Measurements from ENCODE around the gene ZACN. TPM values are rescaled to one million over a fixed set of nuclear protein-coding genes. Genes with fewer than 3 reads are reported as not detected.
"Not testable (repeated sequence)": the region's sequence is repeated elsewhere in the genome, so short reads cannot be mapped to it uniquely, and the experiment has no call there.

ZACN gene
- total RNA-seq, 1 donor: not detected

DNA sequence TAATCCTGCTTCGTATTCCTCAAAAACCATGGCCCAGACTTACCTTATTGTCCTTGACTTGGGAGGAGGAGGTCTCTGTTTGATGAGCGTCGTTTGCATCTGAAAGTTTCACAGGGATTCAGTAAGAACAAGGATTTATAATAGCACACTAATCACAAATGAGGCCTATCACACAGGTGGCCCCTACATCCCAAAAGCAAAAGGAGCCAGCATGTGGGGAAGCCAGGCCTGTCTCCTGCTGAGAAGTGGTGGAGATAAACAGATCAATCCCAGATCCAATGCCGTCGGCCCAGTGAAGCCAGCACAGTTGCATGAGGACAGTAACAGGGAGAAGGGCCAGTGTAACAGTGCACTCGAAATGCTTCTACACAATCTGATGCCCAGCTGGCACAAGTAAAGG is 38.6 kb upstream of the ZACN start:
- H3K36me3 ChIP-seq (ENCODE audit: insufficient read depth, low read length): peaks cover 67% of the 10 kb centered on the region
- no peaks in the 10 kb centered on the region for H3K9me3 ChIP-seq (ENCODE audit: low read depth, low read length)
- H4K20me1 ChIP-seq (ENCODE audit: insufficient read depth, low read length): peaks cover 9% of the 10 kb centered on the region
- H3K27me3 ChIP-seq (ENCODE audit: insufficient read depth, low read length): no peaks in the 10 kb centered on the region
- no peak overlapping the region for H3K4me3 ChIP-seq (ENCODE audit: insufficient read depth, low read length)
- TF ChIP-seq CTCF (IDR thresholded peaks at IDR 0.05; ENCODE audit: extremely low read depth, low read depth, low read length): no peak
- H2AFZ ChIP-seq (ENCODE audit: low read length): no peak overlapping the region
- DNase-seq (ENCODE audit: insufficient read length, low spot score, missing footprints): no peak
- H3K4me2 ChIP-seq (ENCODE audit: insufficient read depth, low read length): no peak overlapping the region
- H3K27ac ChIP-seq (ENCODE audit: low read depth, low read length): no peak overlapping the region
- no peaks in the 10 kb centered on the region for H3K4me1 ChIP-seq (ENCODE audit: insufficient read depth, low read length)
- H3K79me2 ChIP-seq (ENCODE audit: insufficient read depth, low read length): no peaks in the 10 kb centered on the region

DNA sequence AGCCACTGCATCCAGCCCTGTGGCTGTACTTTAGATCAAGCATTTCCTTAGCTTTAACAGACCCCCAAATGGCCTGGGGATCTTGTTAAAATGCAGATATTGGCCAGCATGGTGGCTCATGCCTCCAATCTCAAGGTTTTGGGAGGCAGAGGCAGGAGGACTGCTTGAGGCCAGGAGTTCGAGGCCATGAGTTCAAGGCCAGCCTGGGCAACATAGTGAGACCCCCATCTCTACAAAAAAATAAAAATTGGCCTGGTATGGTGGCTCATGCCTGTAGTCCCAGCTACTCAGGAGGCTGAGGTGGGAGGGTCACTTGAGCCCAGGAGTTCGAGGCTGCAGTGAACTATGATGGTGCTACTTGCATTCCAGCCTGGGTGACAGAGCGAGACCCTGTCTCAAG is 36.1 kb upstream of the ZACN start:
- peaks cover 14% of the 10 kb centered on the region for H4K20me1 ChIP-seq (ENCODE audit: insufficient read depth, low read length)
- H3K9me3 ChIP-seq (ENCODE audit: low read depth, low read length); H3K79me2 ChIP-seq (ENCODE audit: insufficient read depth, low read length); H3K4me1 ChIP-seq (ENCODE audit: insufficient read depth, low read length); H3K4me3 ChIP-seq (ENCODE audit: insufficient read depth, low read length); H3K4me2 ChIP-seq (ENCODE audit: insufficient read depth, low read length); DNase-seq (ENCODE audit: insufficient read length, low spot score, missing footprints); H2AFZ ChIP-seq (ENCODE audit: low read length); H3K27ac ChIP-seq (ENCODE audit: low read depth, low read length); H3K27me3 ChIP-seq (ENCODE audit: insufficient read depth, low read length): not testable (repeated sequence)
- H3K36me3 ChIP-seq (ENCODE audit: insufficient read depth, low read length): peaks cover 90% of the 10 kb centered on the region

DNA sequence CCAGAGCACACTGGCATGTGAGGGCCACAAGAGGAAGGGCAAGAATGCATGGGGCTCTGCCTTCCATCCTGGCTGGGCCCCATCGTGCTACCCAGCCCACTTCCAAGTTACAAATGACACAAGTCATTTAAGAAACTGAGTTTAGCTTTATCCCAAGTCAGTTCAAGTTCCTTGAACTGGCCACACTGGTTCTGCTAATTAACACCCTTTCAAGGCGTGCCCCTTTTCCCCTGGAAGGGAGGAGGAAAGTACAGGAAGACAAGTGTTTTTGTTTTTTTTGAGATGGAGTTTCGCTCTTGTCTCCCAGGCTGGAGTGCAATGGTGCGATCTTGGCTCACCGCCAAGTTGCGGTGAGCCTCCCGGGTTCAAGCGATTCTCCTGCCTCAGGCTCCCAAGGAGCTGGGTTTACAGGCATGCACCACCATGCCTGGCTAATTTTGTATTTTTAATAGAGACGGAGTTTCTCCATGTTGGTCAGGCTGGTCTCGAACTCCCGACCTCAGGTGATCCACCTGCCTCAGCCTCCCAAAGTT is 34.4 kb upstream of the ZACN start:
- H3K36me3 ChIP-seq (ENCODE audit: insufficient read depth, low read length): peaks cover 93% of the 10 kb centered on the region
- not testable (repeated sequence) for H3K27me3 ChIP-seq (ENCODE audit: insufficient read depth, low read length)

GRCh38 chr17:76046064-76046463 is 32.9 kb upstream of the ZACN start:
- no peak overlapping the region for H3K4me3 ChIP-seq (ENCODE audit: insufficient read depth, low read length)
- DNase-seq (ENCODE audit: insufficient read length, low spot score, missing footprints): no peak
- no peak overlapping the region for H3K4me2 ChIP-seq (ENCODE audit: insufficient read depth, low read length)
- H3K79me2 ChIP-seq (ENCODE audit: insufficient read depth, low read length): peaks cover 13% of the 10 kb centered on the region
- H3K36me3 ChIP-seq (ENCODE audit: insufficient read depth, low read length): peaks cover 93% of the 10 kb centered on the region
- H3K27me3 ChIP-seq (ENCODE audit: insufficient read depth, low read length): no peaks in the 10 kb centered on the region
- no peak for TF ChIP-seq CTCF (IDR thresholded peaks at IDR 0.05; ENCODE audit: extremely low read depth, low read depth, low read length)
- H3K27ac ChIP-seq (ENCODE audit: low read depth, low read length): no peak overlapping the region
- H4K20me1 ChIP-seq (ENCODE audit: insufficient read depth, low read length): peaks cover 23% of the 10 kb centered on the region
- no peak overlapping the region for H2AFZ ChIP-seq (ENCODE audit: low read length)
- H3K9me3 ChIP-seq (ENCODE audit: low read depth, low read length): no peaks in the 10 kb centered on the region
- no peaks in the 10 kb centered on the region for H3K4me1 ChIP-seq (ENCODE audit: insufficient read depth, low read length)

More for the DNA sequence above, 34.4 kb upstream of the ZACN start:
- not testable (repeated sequence) for H3K4me1 ChIP-seq (ENCODE audit: insufficient read depth, low read length); H3K79me2 ChIP-seq (ENCODE audit: insufficient read depth, low read length); DNase-seq (ENCODE audit: insufficient read length, low spot score, missing footprints); H2AFZ ChIP-seq (ENCODE audit: low read length); H3K4me2 ChIP-seq (ENCODE audit: insufficient read depth, low read length); H3K27ac ChIP-seq (ENCODE audit: low read depth, low read length); H3K4me3 ChIP-seq (ENCODE audit: insufficient read depth, low read length); H3K9me3 ChIP-seq (ENCODE audit: low read depth, low read length)
- peaks cover 28% of the 10 kb centered on the region for H4K20me1 ChIP-seq (ENCODE audit: insufficient read depth, low read length)

DNA sequence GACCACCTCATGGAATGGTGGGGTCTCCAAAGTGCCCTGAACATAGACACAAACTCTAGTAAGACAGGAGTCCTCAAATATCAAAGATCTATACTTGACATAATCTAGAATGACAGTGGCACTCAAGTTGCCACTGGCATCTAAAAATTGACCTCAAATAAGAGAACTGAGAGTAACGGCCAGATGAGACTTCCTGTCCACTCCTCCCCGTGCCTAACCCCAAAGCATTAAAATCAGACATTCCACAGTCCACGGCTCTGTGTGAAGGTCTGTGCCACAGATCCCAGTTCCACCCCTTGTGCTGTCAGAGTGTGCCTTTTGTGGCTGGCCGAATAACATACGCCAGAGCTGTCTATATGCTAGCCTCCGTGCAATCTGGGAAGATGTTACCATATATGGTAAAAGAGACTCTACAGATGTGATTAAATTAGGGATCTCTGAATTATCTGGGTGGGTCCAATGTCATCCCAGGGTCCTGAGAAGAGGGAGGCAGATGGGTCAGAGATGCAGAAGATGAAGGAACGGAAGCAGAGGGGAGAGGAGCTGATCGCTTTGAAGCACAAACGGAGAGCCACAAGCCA is 30.9 kb upstream of the ZACN start:
- Histone ChIP-seq H3K9me3 (ENCODE audit: low read depth, low read length) (no peaks in the 10 kb centered on the region), H4K20me1 (ENCODE audit: insufficient read depth, low read length) (peaks cover 32% of the 10 kb centered on the region), H3K27ac (ENCODE audit: low read depth, low read length) (peak overlapping the region; percentile 25), H3K36me3 (ENCODE audit: insufficient read depth, low read length) (peaks cover 79% of the 10 kb centered on the region), H3K79me2 (ENCODE audit: insufficient read depth, low read length) (peaks cover 30% of the 10 kb centered on the region), H3K27me3 (ENCODE audit: insufficient read depth, low read length) (no peaks in the 10 kb centered on the region), H3K4me2 (ENCODE audit: insufficient read depth, low read length) (no peak overlapping the region), H3K4me1 (ENCODE audit: insufficient read depth, low read length) (peaks cover under 1% of the 10 kb centered on the region), H2AFZ (ENCODE audit: low read length) (no peak overlapping the region), H3K4me3 (ENCODE audit: insufficient read depth, low read length) (no peak overlapping the region)
- DNase-seq (ENCODE audit: insufficient read length, low spot score, missing footprints): no peak
- no peak for TF ChIP-seq CTCF (IDR thresholded peaks at IDR 0.05; ENCODE audit: extremely low read depth, low read depth, low read length)

Measured in osteoblast (primary cell).